GM12874 (cell line): ENCODE data around the gene PPP4R1.

ENCODE experiments used
- CTCF ChIP-seq: IDR thresholded peaks from 2 replicates; pipeline ENCODE4 v1.5.1; 2011; ENCODE audit warnings: low read depth, mild to moderate bottlenecking, control low read depth, low read length, moderate library complexity; ENCODE audit not compliant: insufficient read depth

PPP4R1 gene

DNA sequence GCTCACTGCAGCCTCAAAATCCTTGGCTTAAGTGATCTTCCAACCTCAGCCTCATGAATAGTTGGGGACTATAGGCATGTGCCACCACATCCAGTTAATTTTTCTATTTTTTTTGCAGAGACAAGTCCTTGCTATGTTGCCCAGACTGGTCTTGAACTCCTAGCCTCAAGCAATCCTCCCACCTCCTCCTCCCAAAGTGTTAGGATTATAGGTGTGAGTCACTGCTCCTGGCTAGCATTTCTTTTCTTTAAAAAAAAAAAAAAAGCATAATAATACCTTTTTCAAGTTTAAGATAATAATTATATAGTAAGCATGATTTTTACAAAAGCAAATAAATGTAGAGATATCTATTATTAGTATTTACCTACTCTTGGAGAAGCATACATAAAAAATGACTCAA lies 36.1 kb downstream of the PPP4R1 start:
- no peak for TF ChIP-seq CTCF

GRCh38 chr18:9577361-9577760 lies 37.0 kb downstream of the PPP4R1 start:
- TF ChIP-seq CTCF, result no peak

DNA sequence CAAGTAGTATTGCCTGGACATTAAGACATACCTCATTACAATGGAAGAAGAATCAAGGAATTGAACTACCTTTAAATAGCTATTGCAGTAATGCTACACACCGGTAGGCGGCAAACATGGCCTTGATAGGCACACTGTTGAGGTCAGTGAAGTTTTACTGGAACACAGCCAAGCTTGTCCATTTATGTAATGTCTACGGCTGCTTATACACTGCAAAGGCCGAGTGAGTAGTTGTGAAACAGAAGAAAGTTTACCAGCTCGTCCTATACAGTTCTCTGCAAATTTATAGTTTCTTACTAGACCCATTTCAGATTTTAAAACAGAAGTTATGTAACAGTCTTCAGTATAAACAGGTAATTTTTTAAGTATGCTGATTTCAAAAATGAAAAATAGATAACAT lies 38.8 kb downstream of the PPP4R1 start:
- peak; percentile 56; the same call in 1 of the 2 replicates for TF ChIP-seq CTCF

DNA sequence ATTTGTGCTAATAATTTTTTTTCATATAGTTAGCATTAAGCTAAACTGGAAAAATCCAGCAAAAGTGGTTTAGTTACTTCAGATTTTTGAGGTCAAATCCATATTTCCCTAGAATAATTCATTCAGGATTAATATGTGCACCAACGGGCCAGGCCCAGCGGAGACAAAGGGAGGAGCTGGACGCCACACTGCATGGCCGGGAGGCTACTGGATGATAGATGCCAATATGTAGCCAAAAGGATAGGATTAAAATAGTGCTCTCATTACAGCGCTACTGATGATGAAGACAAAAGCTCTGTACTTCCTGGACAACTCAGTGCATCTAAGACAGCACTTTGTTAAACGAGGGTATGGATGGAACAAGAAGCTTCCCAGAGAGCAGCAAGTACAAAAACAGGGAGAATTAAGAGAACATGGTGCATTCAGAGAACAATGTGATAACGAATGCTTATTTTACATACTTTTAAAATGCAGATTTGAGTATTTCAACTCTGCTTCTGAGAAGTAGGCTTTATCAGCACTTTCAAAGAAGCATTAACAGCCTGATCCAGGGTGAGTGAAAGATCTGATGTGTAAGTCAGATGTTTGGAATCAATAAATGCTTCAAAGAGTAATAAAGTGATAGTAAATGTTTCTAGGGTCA lies 39.8 kb downstream of the PPP4R1 start:
- TF ChIP-seq CTCF, result no peak

DNA sequence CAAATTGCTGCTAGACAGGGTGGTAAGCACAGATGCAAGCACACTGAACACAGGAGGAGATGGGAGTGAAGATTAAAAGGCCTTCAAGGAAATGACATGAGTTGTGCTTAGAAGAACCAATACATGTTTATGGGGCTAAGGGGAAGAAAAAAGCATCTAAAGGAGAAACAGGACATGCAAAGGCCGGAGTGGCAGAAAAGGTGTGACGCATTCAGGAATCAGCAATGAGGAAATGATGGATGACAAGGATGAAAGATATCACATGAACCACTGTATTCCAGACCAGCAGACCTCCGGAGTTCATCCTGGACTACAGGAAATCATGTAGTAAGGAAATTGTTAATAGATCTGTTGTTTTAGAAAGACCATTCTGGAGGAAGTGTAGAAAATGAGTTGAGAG lies 42.8 kb downstream of the PPP4R1 start:
- TF ChIP-seq CTCF, result no peak

DNA sequence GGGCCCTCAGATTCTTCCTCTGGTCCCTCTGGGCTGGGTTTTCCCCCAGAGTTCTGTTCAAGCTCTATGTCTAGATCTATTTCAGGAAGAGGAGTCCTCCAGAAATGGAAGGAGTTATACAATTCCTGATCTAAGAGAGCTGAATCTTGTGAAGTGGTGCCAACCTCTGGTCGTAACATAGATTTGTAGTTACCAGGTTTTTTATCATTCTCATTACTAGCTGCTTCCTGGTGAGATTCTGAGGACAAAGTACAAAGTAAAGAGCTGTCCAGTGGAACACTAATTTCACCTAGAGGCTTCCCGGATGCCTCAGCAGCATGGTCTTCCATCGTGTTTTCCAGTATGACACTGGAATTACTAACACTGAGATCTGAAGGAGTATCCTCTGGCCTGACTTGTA lies 44.1 kb downstream of the PPP4R1 start:
- no peak for TF ChIP-seq CTCF

DNA sequence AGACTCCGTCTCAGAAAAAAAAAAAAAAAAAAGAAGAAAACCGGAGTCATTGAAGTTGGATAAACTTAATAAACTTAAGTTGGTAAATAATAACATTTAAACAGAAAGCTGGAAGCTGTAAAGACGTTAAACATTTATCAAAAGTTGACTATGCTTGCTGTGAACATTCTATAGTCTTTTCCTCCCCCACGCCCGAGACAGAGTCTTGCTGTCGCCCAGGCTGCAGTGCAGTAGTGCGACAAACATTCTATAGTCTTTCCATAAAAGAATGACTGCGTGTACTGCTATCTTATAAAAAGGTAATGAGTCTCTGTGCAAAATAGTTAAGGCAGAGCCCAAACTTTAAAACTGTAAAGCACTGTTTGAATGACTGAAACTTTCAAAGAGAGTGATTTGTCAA lies 45.2 kb downstream of the PPP4R1 start:
- no peak for TF ChIP-seq CTCF
